Gastroesophageal sphincter (tissue), 4 donors: ENCODE measurements around the gene DMD. TPM values are rescaled to one million over a fixed set of nuclear protein-coding genes. Genes with fewer than 3 reads are reported as not detected.

ENCODE experiments used
- ATAC-seq: fragments of 150-250 bp; one replicate; pipeline ENCODE4 v1.9.1; 2016; ENCODE audit warnings: mild to moderate bottlenecking, moderate library complexity
- H3K27ac ChIP-seq, 4 donors: fragments of 200-600 bp; sonication (generic) in 3 of 4; 1 replicate in 3 of 4; 2 replicates in 1 of 4; pipeline ENCODE4 v1.5.1; 2016 to 2019
- H3K27me3 ChIP-seq: fragments of 200-600 bp; sonication (generic); one replicate; pipeline ENCODE4 v1.5.1; 2019
- H3K36me3 ChIP-seq, 2 donors: fragments of 200-600 bp; sonication (generic); one replicate each; pipeline ENCODE4 v1.5.1; 2019; ENCODE audit warnings: control low read depth in 1 of 2
- H3K4me1 ChIP-seq, 3 donors: fragments of 200-600 bp; sonication (generic); 1 replicate in 2 of 3; 2 replicates in 1 of 3; pipeline ENCODE4 v1.5.1; 2016 to 2019; ENCODE audit warnings: control low read depth in 2 of 3
- H3K4me3 ChIP-seq, 2 donors: fragments of 200-600 bp; sonication (generic); one replicate each; pipeline ENCODE4 v1.5.1; 2019; ENCODE audit warnings: mild to moderate bottlenecking in 1 of 2, moderate library complexity in 1 of 2
- H3K9me3 ChIP-seq, 3 donors: fragments of 200-600 bp; sonication (generic); one replicate each; pipeline ENCODE4 v1.5.1; 2017 to 2019; ENCODE audit warnings: control low read depth in 2 of 3
- CTCF ChIP-seq, 4 experiments: fragments of 200-600 bp in 2 of 4; fragments of 450-650 bp in 2 of 4; sonication (generic) in 1 of 4; IDR thresholded peaks; one replicate each; pipeline ENCODE4 v1.5.1; 2017 to 2019; ENCODE audit warnings: antibody characterized with exemption in 4 of 4, mild to moderate bottlenecking in 2 of 4, moderate library complexity in 2 of 4
- EP300 ChIP-seq: sonication (generic); formaldehyde crosslinking; IDR thresholded peaks from one replicate; pipeline ENCODE4 v1.6.1; 2017; ENCODE audit warnings: antibody characterized with exemption, mild to moderate bottlenecking
- POLR2A ChIP-seq, 2 donors: fragments of 450-650 bp; IDR thresholded peaks; one replicate each; pipeline ENCODE4 v1.6.1; 2017; ENCODE audit warnings: antibody characterized with exemption in 2 of 2, mild to moderate bottlenecking in 2 of 2, moderate library complexity in 1 of 2
- POLR2AphosphoS5 ChIP-seq: sonication (generic); formaldehyde crosslinking; IDR thresholded peaks from one replicate; pipeline ENCODE4 v1.6.1; 2017; ENCODE audit warnings: antibody characterized with exemption
- WGBS, 2 donors: methylation state at CpG; one replicate each; pipeline ENCODE4 v1.1.5; 2018; ENCODE audit warnings: low coverage in 1 of 2; 5-methylcytosine and 5-hydroxymethylcytosine counted together
- total RNA-seq, 4 donors: library from RNA; depleted of rRNA; stranded (reverse); fragments of >200 nt; gene quantifications; one replicate each; pipeline ENCODE4 v1.1.0, GENCODE V29; 2016

Gene DMD
- total RNA-seq, 4 donors from 2014 or later = 111 to 225 (median 183) TPM

- H3K4me3 ChIP-seq = no peak overlapping the region
- TF ChIP-seq CTCF (IDR thresholded peaks at IDR 0.05) (no peak), EP300 (no peak), POLR2A (IDR thresholded peaks at IDR 0.05) (no peak), POLR2AphosphoS5 (no peak)
- no peaks in the 10 kb centered on the region for H3K27me3 ChIP-seq
- ATAC-seq = no peak
- H3K4me1 ChIP-seq = no peaks in the 10 kb centered on the region
- no peaks in the 10 kb centered on the region for H3K36me3 ChIP-seq
- no peak overlapping the region for H3K27ac ChIP-seq
- no peaks in the 10 kb centered on the region for H3K9me3 ChIP-seq
- WGBS, 2 donors = 20 to 44% methylated on average over 1 of the region's 1 CpG
Observed at GRCh38 chrX:31331015-31331414, 1880.3 kb downstream of the DMD start.

GRCh38 chrX:31329298-31329697 lies 1882.1 kb downstream of the DMD start:
- Histone ChIP-seq H3K9me3 (no peaks in the 10 kb centered on the region), H3K27me3 (no peaks in the 10 kb centered on the region), H3K27ac (no peak overlapping the region), H3K4me3 (no peak overlapping the region), H3K36me3 (no peaks in the 10 kb centered on the region), H3K4me1 (no peaks in the 10 kb centered on the region)
- TF ChIP-seq POLR2AphosphoS5 (no peak), EP300 (no peak), POLR2A (IDR thresholded peaks at IDR 0.05) (no peak), CTCF (IDR thresholded peaks at IDR 0.05) (no peak)
- WGBS, 2 donors = 50 to 91% methylated on average over 1 to 2 of the region's 4 CpGs
- no peak for ATAC-seq

GRCh38 chrX:31323658-31324057 lies 1887.7 kb downstream of the DMD start:
- TF ChIP-seq CTCF (IDR thresholded peaks at IDR 0.05) (no peak), POLR2AphosphoS5 (no peak), EP300 (no peak), POLR2A (IDR thresholded peaks at IDR 0.05) (no peak)
- no peak for ATAC-seq
- no peaks in the 10 kb centered on the region for H3K36me3 ChIP-seq
- 77% methylated on average over 3 to 4 of the region's 4 CpGs for WGBS, 2 donors
- no peaks in the 10 kb centered on the region for H3K9me3 ChIP-seq
- H3K4me1 ChIP-seq = no peaks in the 10 kb centered on the region
- no peak overlapping the region for H3K27ac ChIP-seq
- H3K27me3 ChIP-seq = no peaks in the 10 kb centered on the region
- H3K4me3 ChIP-seq = no peak overlapping the region

GRCh38 chrX:31320740-31321139 lies 1890.6 kb downstream of the DMD start:
- ATAC-seq = no peak
- no peak overlapping the region for H3K27ac ChIP-seq
- H3K27me3 ChIP-seq = no peaks in the 10 kb centered on the region
- H3K36me3 ChIP-seq = no peaks in the 10 kb centered on the region
- TF ChIP-seq CTCF (IDR thresholded peaks at IDR 0.05) (no peak), POLR2AphosphoS5 (no peak), EP300 (no peak), POLR2A (IDR thresholded peaks at IDR 0.05) (no peak)
- no peak overlapping the region for H3K4me3 ChIP-seq
- H3K4me1 ChIP-seq = no peaks in the 10 kb centered on the region
- 75 to 78% methylated on average over 1 of the region's 1 CpG for WGBS, 2 donors
- H3K9me3 ChIP-seq = no peaks in the 10 kb centered on the region

- Histone ChIP-seq H3K27ac (peak overlapping the region in 2 of 4 donors; percentile 5 to 33), H3K27me3 (no peaks in the 10 kb centered on the region), H3K4me3 (no peak overlapping the region), H3K9me3 (no peaks in the 10 kb centered on the region), H3K4me1 (no peaks in the 10 kb centered on the region), H3K36me3 (no peaks in the 10 kb centered on the region)
- peak; percentile 55 for ATAC-seq
- 38 to 72% methylated on average over 2 of the region's 2 CpGs for WGBS, 2 donors
- TF ChIP-seq EP300 (no peak), POLR2AphosphoS5 (no peak), CTCF (IDR thresholded peaks at IDR 0.05) (no peak), POLR2A (IDR thresholded peaks at IDR 0.05) (no peak)
Observed at GRCh38 chrX:31319586-31319985, 1891.8 kb downstream of the DMD start.
